HepG2 (cell line): ENCODE data around the gene HIGD1A. TPM values are rescaled to one million over a fixed set of nuclear protein-coding genes. Genes with fewer than 3 reads are reported as not detected.

ENCODE experiments used
- ATAC-seq: fragments of 200-7000 bp; cut with Tn5 transposase; 3 replicates; pipeline ENCODE4 v1.9.1; 2020; ENCODE audit warnings: mild to moderate bottlenecking, moderate library complexity
- BruUV-seq: library from RNA; stranded (reverse); fragments of 400-500 nt; replicated peaks from 2 replicates; lab custom pipeline; 2021; lab: Mats Ljungman, UMichigan
- CTCF ChIA-PET: fragments of 300-600 bp; formaldehyde crosslinking; extraction: SDS; loops from one replicate; lab custom pipeline; 2021; ENCODE audit warnings: low total read pairs, inconsistent platforms, low intra/inter-chr PET ratio; lab: Yijun Ruan, JAX
- POLR2A ChIA-PET: fragments of 350-600 bp; sonication (Branson Sonifier 250); formaldehyde crosslinking; loops from one replicate; lab custom pipeline; 2020; ENCODE audit warnings: antibody characterized with exemption, inconsistent platforms; lab: Yijun Ruan, JAX
- DNase-seq: peaks from one replicate; pipeline ENCODE4 v3.0.0-alpha.2; 2015; ENCODE audit warnings: low spot score
- FAIRE-seq: peaks from 3 replicates; lab custom pipeline; 2011; peaks lifted over from hg19 to GRCh38; lab: Jason Lieb, UNC
- H2AFZ ChIP-seq: one replicate; pipeline ENCODE4 v1.6.1; 2011; ENCODE audit warnings: low read length, inconsistent platforms
- H3K27ac ChIP-seq: fragments of 300-600 bp; 3 replicates; pipeline ENCODE4 v1.8.0; 2011; ENCODE audit warnings: mixed run types, mild to moderate bottlenecking, mixed read lengths, low read length, inconsistent platforms; ENCODE audit not compliant: insufficient read depth; ENCODE audit errors: extremely low read length
- H3K27me3 ChIP-seq, 2 experiments: fragments of 200-600 bp in 1 of 2; 2 replicates in 1 of 2; 3 replicates in 1 of 2; pipeline versions ENCODE4 v1.6.0 to v1.8.0; 2011; ENCODE audit warnings: low read length in 2 of 2, mild to moderate bottlenecking in 2 of 2, moderate library complexity in 2 of 2, inconsistent platforms in 1 of 2; ENCODE audit not compliant: insufficient read depth in 2 of 2, control insufficient read depth in 1 of 2
- H3K36me3 ChIP-seq, 2 experiments: fragments of 200-600 bp in 1 of 2; replicated peaks in 1 of 2; 2 replicates in 1 of 2; 3 replicates in 1 of 2; pipeline versions ENCODE4 v1.5.1 to v1.8.0; 2011; ENCODE audit warnings: low read length in 2 of 2, inconsistent platforms in 1 of 2; ENCODE audit not compliant: insufficient read depth in 2 of 2, control insufficient read depth in 1 of 2
- H3K4me1 ChIP-seq: 2 replicates; pipeline ENCODE4 v1.5.1; 2012; ENCODE audit warnings: low read length, inconsistent platforms; ENCODE audit not compliant: insufficient read depth
- H3K4me2 ChIP-seq: 2 replicates; pipeline ENCODE4 v1.6.0; 2011; ENCODE audit warnings: low read depth, low read length, inconsistent platforms
- H3K4me3 ChIP-seq, 3 experiments: fragments of 200-600 bp in 1 of 3; sonication (generic), shearing (Covaris generic) in 1 of 3; replicated peaks in 1 of 3; 2 replicates each; pipeline ENCODE4 v1.5.1; 2011 to 2016; ENCODE audit warnings: low read length in 3 of 3, inconsistent platforms in 2 of 3, low read depth in 2 of 3, mild to moderate bottlenecking in 2 of 3, control low read depth in 1 of 3, mixed read lengths in 1 of 3; ENCODE audit not compliant: insufficient read depth in 1 of 3
- H3K79me2 ChIP-seq: one replicate; pipeline ENCODE4 v1.6.1; 2011; ENCODE audit warnings: low read length, inconsistent platforms; ENCODE audit not compliant: insufficient read depth
- H3K9ac ChIP-seq: 2 replicates; pipeline ENCODE4 v1.6.0; 2011; ENCODE audit warnings: mild to moderate bottlenecking, low read depth, low read length, inconsistent platforms; ENCODE audit not compliant: insufficient read depth
- H3K9me3 ChIP-seq: 2 replicates; pipeline ENCODE4 v1.5.1; 2012; ENCODE audit warnings: mild to moderate bottlenecking, low read length
- H4K20me1 ChIP-seq: 2 replicates; pipeline ENCODE4 v1.6.0; 2011; ENCODE audit warnings: inconsistent platforms, mild to moderate bottlenecking, low read length, moderate library complexity; ENCODE audit not compliant: insufficient read depth
- FOSL1 ChIP-seq: sonication (generic); formaldehyde crosslinking; IDR thresholded peaks from 2 replicates; pipeline ENCODE4 v1.9.0; 2021; ENCODE audit warnings: missing genetic modification reagents, borderline replicate concordance
- HDAC6 ChIP-seq: fragments of 200-600 bp; sonication (generic); IDR thresholded peaks from 2 replicates; pipeline ENCODE4 v1.7.0; 2017; ENCODE audit warnings: mild to moderate bottlenecking, antibody characterized with exemption, low read length, low read depth
- HOXD1 ChIP-seq: sonication (generic); formaldehyde crosslinking; IDR thresholded peaks from 2 replicates; pipeline ENCODE4 v1.5.0; 2020; ENCODE audit warnings: missing genetic modification reagents
- JUND ChIP-seq: sonication (generic); formaldehyde crosslinking; IDR thresholded peaks from 2 replicates; pipeline ENCODE4 v1.8.0; 2022; ENCODE audit warnings: mild to moderate bottlenecking, missing genetic modification reagents
- SP1 ChIP-seq, 2 experiments: fragments of 450-650 bp in 1 of 2; sonication (generic) in 1 of 2; formaldehyde crosslinking in 1 of 2; IDR thresholded peaks; 2 replicates each; pipeline versions ENCODE4 v1.4.0 to v1.6.1; 2016 to 2020; ENCODE audit warnings: missing genetic modification reagents in 1 of 2
- THYN1 ChIP-seq: sonication (generic); formaldehyde crosslinking; IDR thresholded peaks from 2 replicates; pipeline ENCODE4 v1.8.1; 2023; ENCODE audit warnings: low read depth, mild to moderate bottlenecking, moderate library complexity, missing genetic modification reagents, borderline replicate concordance
- YEATS2 ChIP-seq: sonication (generic); formaldehyde crosslinking; IDR thresholded peaks from 2 replicates; pipeline ENCODE4 v1.4.0; 2020; ENCODE audit warnings: missing genetic modification reagents, borderline replicate concordance
- ZBTB10 ChIP-seq: sonication (generic); formaldehyde crosslinking; IDR thresholded peaks from 2 replicates; pipeline ENCODE4 v1.4.0; 2020; ENCODE audit warnings: missing genetic modification reagents, borderline replicate concordance
- ZBTB33 ChIP-seq: sonication (generic); formaldehyde crosslinking; IDR thresholded peaks from 2 replicates; pipeline ENCODE4 v1.4.0; 2020; ENCODE audit warnings: missing genetic modification reagents
- ZNF34 ChIP-seq: sonication (generic); formaldehyde crosslinking; IDR thresholded peaks from 2 replicates; pipeline ENCODE4 v1.4.0; 2020; ENCODE audit warnings: mild to moderate bottlenecking, missing genetic modification reagents, borderline replicate concordance
- ZNF605 ChIP-seq: sonication (generic); formaldehyde crosslinking; IDR thresholded peaks from 2 replicates; pipeline ENCODE4 v1.8.0; 2022; ENCODE audit warnings: mild to moderate bottlenecking, missing genetic modification reagents
- ZNF775 ChIP-seq: sonication (generic); formaldehyde crosslinking; IDR thresholded peaks from 2 replicates; pipeline ENCODE4 v1.4.0; 2020; ENCODE audit warnings: missing genetic modification reagents, mild to moderate bottlenecking, moderate library complexity, borderline replicate concordance
- in situ Hi-C: cut with HindIII; loops from 2 replicates; pipeline ENCODE4 v1.10.0; 2017; ENCODE audit warnings: low pct_unique_long_range_greater_than_20kb; ENCODE audit not compliant: extremely low pct_ligation_motif_present
- intact Hi-C: fragments of 100-400 bp; cut with micrococcal nuclease; formaldehyde crosslinking; loops from one replicate; pipeline ENCODE4 v1.10.0; 2022; ENCODE audit not compliant: unreplicated experiment
- polyA plus RNA-seq, 8 experiments: library from polyadenylated mRNA; depleted of rRNA in 3 of 8; stranded (reverse) in 7 of 8; unstranded in 1 of 8; fragments of >200 nt; fragmentation: Illumina TruSeq in 4 of 8; extraction: Trizol in 4 of 8; gene quantifications; 2 replicates each; pipeline versions ENCODE4 v1.2.1 to v1.2.3, GENCODE V29; 2011 to 2016; ENCODE audit warnings: low read depth in 4 of 8, missing spikeins in 1 of 8, mixed read lengths in 1 of 8; ENCODE audit not compliant: insufficient read depth in 1 of 8
- total RNA-seq, 5 experiments: library from RNA; depleted of rRNA; stranded (reverse); fragments of >200 nt; fragmentation: Illumina TruSeq; extraction: Trizol; gene quantifications; 2 replicates each; pipeline ENCODE4 v1.2.3, GENCODE V29; 2016; ENCODE audit warnings: low read depth in 1 of 5
- TF ChIP-seq, protein P1 (sequence below): sonication (generic); formaldehyde crosslinking; IDR thresholded peaks from 2 replicates; pipeline ENCODE4 v1.8.0; 2022; ENCODE audit warnings: mild to moderate bottlenecking, missing genetic modification reagents, moderate library complexity

Gene HIGD1A
- total and polyA plus RNA-seq, 2 of the 13 experiments (the other 11 are each of a cell fraction or from before 2014, with no cell fraction given) = 222 to 253 TPM

GRCh38 chr3:42827023-42827422, 22.7 kb upstream of the HIGD1A start:
- no TSS peak for BruUV-seq
- Histone ChIP-seq H3K9me3 (no peaks in the 10 kb centered on the region), H3K36me3 (no peaks in the 10 kb centered on the region), H3K79me2 (no peaks in the 10 kb centered on the region), H3K4me1 (peaks cover 83% of the 10 kb centered on the region), H3K27ac (no peak overlapping the region), H2AFZ (no peak overlapping the region), H3K4me2 (no peak overlapping the region), H3K9ac (no peak overlapping the region), H3K27me3 (no peaks in the 10 kb centered on the region), H4K20me1 (no peaks in the 10 kb centered on the region), H3K4me3 (no peak overlapping the region)
- FAIRE-seq (no peak), ATAC-seq (no peak), DNase-seq (no peak)
- POLR2A ChIA-PET = no interaction called here
- TF ChIP-seq YEATS2 = no peak
- TF ChIP-seq ZNF605 (CRISPR knock-in tag) = no peak
- no peak for TF ChIP-seq SP1 (IDR thresholded peaks at IDR 0.05)
- no peak for TF ChIP-seq SP1 (CRISPR knock-in tag; IDR thresholded peaks at IDR 0.05)
- TF ChIP-seq HOXD1 (CRISPR knock-in tag) = no peak
- TF ChIP-seq ZNF775 (CRISPR knock-in tag) = no peak
- TF ChIP-seq FOSL1 = no peak
- TF ChIP-seq ZNF34 = no peak
- TF ChIP-seq, protein P1, sequence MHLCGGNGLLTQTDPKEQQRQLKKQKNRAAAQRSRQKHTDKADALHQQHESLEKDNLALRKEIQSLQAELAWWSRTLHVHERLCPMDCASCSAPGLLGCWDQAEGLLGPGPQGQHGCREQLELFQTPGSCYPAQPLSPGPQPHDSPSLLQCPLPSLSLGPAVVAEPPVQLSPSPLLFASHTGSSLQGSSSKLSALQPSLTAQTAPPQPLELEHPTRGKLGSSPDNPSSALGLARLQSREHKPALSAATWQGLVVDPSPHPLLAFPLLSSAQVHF (CRISPR knock-in tag) = no peak
- no peak for TF ChIP-seq JUND (CRISPR knock-in tag)
- TF ChIP-seq HDAC6 = no peak
- TF ChIP-seq ZBTB10 (CRISPR knock-in tag) = no peak
- no peak for TF ChIP-seq ZBTB33 (CRISPR knock-in tag)
- TF ChIP-seq THYN1 (CRISPR knock-in tag) = no peak
- in situ Hi-C loops (loop anchor here (25.0 kb wide), 1 partner anchor 590 kb away; no protein-coding TSS in a partner anchor), intact Hi-C loops (no loop called here)
- CTCF ChIA-PET = no interaction called here
